OCI-LY1 (cell line): ENCODE measurements around the gene PDE8A.

Source experiments
- H2AFZ ChIP-seq: fragments of 200-600 bp; sonication (generic), shearing (Covaris generic); 2 replicates; pipeline ENCODE4 v1.6.0; 2014; ENCODE audit warnings: antibody characterized with exemption, mild to moderate bottlenecking, low read length
- H3F3A ChIP-seq: fragments of 200-600 bp; sonication (generic), shearing (Covaris generic); 2 replicates; pipeline ENCODE4 v1.6.0; 2014; ENCODE audit warnings: mild to moderate bottlenecking, antibody characterized with exemption, low read length, moderate library complexity; ENCODE audit not compliant: insufficient read depth
- H3K27ac ChIP-seq: fragments of 200-600 bp; sonication (generic); 2 replicates; pipeline ENCODE4 v1.5.1; 2014; ENCODE audit warnings: low read length, mixed run types, mild to moderate bottlenecking, low read depth; ENCODE audit not compliant: poor library complexity, severe bottlenecking
- H3K27me3 ChIP-seq: fragments of 200-600 bp; sonication (generic); 2 replicates; pipeline ENCODE4 v1.6.0; 2014; ENCODE audit warnings: antibody characterized with exemption, mild to moderate bottlenecking, low read length, moderate library complexity; ENCODE audit not compliant: insufficient read depth
- H3K36me3 ChIP-seq: fragments of 200-600 bp; sonication (generic); 2 replicates; pipeline ENCODE4 v1.6.1; 2014; ENCODE audit warnings: mild to moderate bottlenecking, antibody characterized with exemption, low read length, moderate library complexity, mixed read lengths; ENCODE audit not compliant: insufficient read depth
- H3K4me1 ChIP-seq: fragments of 200-600 bp; sonication (generic); 2 replicates; pipeline ENCODE4 v1.5.1; 2014; ENCODE audit warnings: mild to moderate bottlenecking, low read length, moderate library complexity; ENCODE audit not compliant: insufficient read depth, severe bottlenecking
- H3K4me2 ChIP-seq: fragments of 200-600 bp; sonication (generic), shearing (Covaris generic); 2 replicates; pipeline ENCODE4 v1.6.1; 2014; ENCODE audit warnings: low read length
- H3K4me3 ChIP-seq: fragments of 200-600 bp; sonication (generic); 2 replicates; pipeline ENCODE4 v1.5.1; 2014; ENCODE audit warnings: low read length, low read depth, mild to moderate bottlenecking, mixed read lengths; ENCODE audit not compliant: poor library complexity, severe bottlenecking
- H3K79me2 ChIP-seq: fragments of 200-600 bp; shearing (Covaris generic); 2 replicates; pipeline ENCODE4 v1.6.1; 2016; ENCODE audit warnings: mixed run types, low read length, mixed read lengths; ENCODE audit not compliant: insufficient read depth
- H3K9ac ChIP-seq: fragments of 200-600 bp; sonication (generic), shearing (Covaris generic); 2 replicates; pipeline ENCODE4 v1.6.1; 2014; ENCODE audit warnings: mild to moderate bottlenecking, low read length, mixed read lengths
- H3K9me2 ChIP-seq: fragments of 200-600 bp; sonication (generic), shearing (Covaris generic); 2 replicates; pipeline ENCODE4 v1.6.1; 2014; ENCODE audit warnings: low read depth, mild to moderate bottlenecking, low read length, mixed read lengths
- H3K9me3 ChIP-seq: fragments of 200-600 bp; shearing (Covaris generic); 2 replicates; pipeline ENCODE4 v1.6.1; 2014; ENCODE audit warnings: low read length, mixed read lengths
- H4K20me1 ChIP-seq: fragments of 200-600 bp; sonication (generic), shearing (Covaris generic); 2 replicates; pipeline ENCODE4 v1.6.0; 2016; ENCODE audit warnings: mild to moderate bottlenecking, low read length; ENCODE audit not compliant: insufficient read depth
- CTCF ChIP-seq: fragments of 200-600 bp; sonication (generic), shearing (Covaris generic); IDR thresholded peaks from 2 replicates; pipeline ENCODE4 v1.5.1; 2017; ENCODE audit warnings: mild to moderate bottlenecking, antibody characterized with exemption, low read length, moderate library complexity, mixed read lengths
- EZH2 ChIP-seq: fragments of 200-600 bp; sonication (generic), shearing (Covaris generic); IDR thresholded peaks from 2 replicates; pipeline ENCODE4 v1.8.0; 2017; ENCODE audit warnings: borderline replicate concordance, mixed run types, mild to moderate bottlenecking, antibody characterized with exemption, low read length, moderate library complexity, mixed read lengths

The PDE8A gene

GRCh38 chr15:85157344-85157743 lies 175.7 kb downstream of the PDE8A start:
- Histone ChIP-seq H3K79me2 (no peaks in the 10 kb centered on the region), H3F3A (no peaks in the 10 kb centered on the region), H3K9me3 (no peaks in the 10 kb centered on the region), H4K20me1 (no peaks in the 10 kb centered on the region), H3K4me1 (no peaks in the 10 kb centered on the region), H2AFZ (no peak overlapping the region), H3K9me2 (no peaks in the 10 kb centered on the region), H3K27ac (no peak overlapping the region), H3K4me2 (no peak overlapping the region), H3K4me3 (no peak overlapping the region), H3K27me3 (no peaks in the 10 kb centered on the region), H3K9ac (no peak overlapping the region), H3K36me3 (no peaks in the 10 kb centered on the region)
- TF ChIP-seq EZH2 (no peak), CTCF (no peak)

DNA sequence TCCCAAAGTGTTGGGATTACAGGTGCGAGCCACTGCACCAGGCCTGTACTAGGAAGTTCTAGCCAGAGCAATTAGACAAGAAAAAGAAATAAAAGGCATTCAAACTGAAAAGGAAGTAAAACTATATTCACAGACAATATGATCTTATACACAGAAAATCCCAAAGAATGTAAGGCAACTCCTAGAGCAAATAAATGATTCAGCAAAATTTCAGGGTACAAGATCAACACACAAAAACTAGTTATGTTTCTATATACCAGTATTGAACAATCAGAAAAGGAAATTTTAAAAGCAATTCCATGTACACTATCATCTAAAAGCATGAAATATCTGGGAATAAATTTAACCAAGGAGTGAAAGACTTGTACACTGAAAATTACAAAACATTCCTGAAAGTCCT lies 180.6 kb downstream of the PDE8A start:
- no peak overlapping the region for H2AFZ ChIP-seq
- no peaks in the 10 kb centered on the region for H3F3A ChIP-seq
- no peaks in the 10 kb centered on the region for H3K27me3 ChIP-seq
- no peaks in the 10 kb centered on the region for H3K79me2 ChIP-seq
- 0 out of 2 replicates have a peak, but pooled peaks cover 3% of the 10 kb centered on the region for H3K9me3 ChIP-seq
- H3K4me1 ChIP-seq, result no peaks in the 10 kb centered on the region
- H3K4me3 ChIP-seq, result no peak overlapping the region
- no peaks in the 10 kb centered on the region for H3K9me2 ChIP-seq
- TF ChIP-seq EZH2 (no peak), CTCF (no peak)
- H3K36me3 ChIP-seq, result no peaks in the 10 kb centered on the region
- no peak overlapping the region for H3K27ac ChIP-seq
- H4K20me1 ChIP-seq, result no peaks in the 10 kb centered on the region
- H3K4me2 ChIP-seq, result no peak overlapping the region
- no peak overlapping the region for H3K9ac ChIP-seq

DNA sequence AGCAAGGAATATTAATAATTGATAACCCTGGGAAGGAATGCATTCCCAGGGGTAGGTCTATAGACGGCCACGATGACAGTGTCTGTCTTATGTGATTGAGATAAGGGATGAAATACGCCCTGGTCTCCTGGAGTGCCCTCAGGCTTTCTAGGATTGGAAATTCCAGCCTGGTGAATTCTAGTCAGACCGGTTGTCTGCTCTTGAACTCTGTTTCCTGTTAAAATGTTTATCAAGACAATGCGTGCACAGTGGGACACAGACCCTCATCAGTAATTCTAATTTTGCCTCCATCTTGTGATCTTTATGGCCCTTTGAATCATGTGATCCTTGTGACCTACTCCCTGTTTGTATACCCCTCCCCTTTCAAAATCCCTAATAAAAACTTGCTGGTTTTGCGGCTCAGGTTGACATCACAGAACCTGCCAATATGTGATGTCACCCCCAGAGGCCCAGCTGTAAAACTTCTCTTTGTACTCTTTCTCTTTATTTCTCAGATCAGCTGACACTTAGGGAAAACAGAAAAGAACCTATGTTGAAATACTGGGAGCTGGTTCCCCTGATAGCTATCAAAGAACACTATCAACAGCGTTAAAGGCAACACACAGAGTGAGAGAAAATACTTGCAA lies 183.3 kb downstream of the PDE8A start:
- H3K4me3 ChIP-seq, result no peak overlapping the region

More for the DNA sequence above, 183.3 kb downstream of the PDE8A start:
- H4K20me1 ChIP-seq, result no peaks in the 10 kb centered on the region
- TF ChIP-seq CTCF (no peak), EZH2 (no peak)
- H3K4me2 ChIP-seq, result no peak overlapping the region
- peaks cover 4% of the 10 kb centered on the region for H3K4me1 ChIP-seq
- no peak overlapping the region for H3K27ac ChIP-seq
- H3K36me3 ChIP-seq, result no peaks in the 10 kb centered on the region
- H3K27me3 ChIP-seq, result no peaks in the 10 kb centered on the region
- H3K9me2 ChIP-seq, result no peaks in the 10 kb centered on the region
- H3K9ac ChIP-seq, result no peak overlapping the region
- 0 out of 2 replicates have a peak, but pooled peaks cover 3% of the 10 kb centered on the region for H3K9me3 ChIP-seq
- no peak overlapping the region for H2AFZ ChIP-seq
- H3K79me2 ChIP-seq, result no peaks in the 10 kb centered on the region
- H3F3A ChIP-seq, result no peaks in the 10 kb centered on the region
